Activated naive CD4-positive, alpha-beta T cell treated with anti-CD3 and anti-CD28 coated beads, Interleukin-2, amount 50 U/mL, for 24 hours (primary cell): ENCODE measurements around the gene SMOC2.
"Not testable (repeated sequence)": the region's sequence is repeated elsewhere in the genome, so short reads cannot be mapped to it uniquely, and the experiment has no call there.

ENCODE experiments used
- H3K27ac Mint-ChIP-seq: one replicate; pipeline ENCODE4 v1.8.0; 2021; ENCODE audit warnings: mild to moderate bottlenecking, mixed read lengths
- H3K27me3 Mint-ChIP-seq: one replicate; pipeline ENCODE4 v1.8.0; 2021; ENCODE audit warnings: mixed read lengths
- H3K36me3 Mint-ChIP-seq: one replicate; pipeline ENCODE4 v1.8.0; 2021; ENCODE audit warnings: mixed read lengths
- H3K4me1 Mint-ChIP-seq: one replicate; pipeline ENCODE4 v1.8.0; 2021; ENCODE audit warnings: mixed read lengths
- H3K4me3 Mint-ChIP-seq: one replicate; pipeline ENCODE4 v1.8.0; 2021; ENCODE audit warnings: mild to moderate bottlenecking, mixed read lengths
- H3K9me3 Mint-ChIP-seq: one replicate; pipeline ENCODE4 v1.8.0; 2021; ENCODE audit warnings: mixed read lengths

The SMOC2 gene

GRCh38 chr6:168527451-168528210, 86.6 kb downstream of the SMOC2 start:
- Mint-ChIP-seq H3K4me3 (no peak overlapping the region), H3K36me3 (no peaks in the 10 kb centered on the region), H3K27me3 (peaks cover under 1% of the 10 kb centered on the region), H3K27ac (no peak overlapping the region), H3K9me3 (no peaks in the 10 kb centered on the region), H3K4me1 (no peaks in the 10 kb centered on the region)

GRCh38 chr6:168528474-168529095, 87.6 kb downstream of the SMOC2 start:
- H3K27me3 Mint-ChIP-seq, result no peaks in the 10 kb centered on the region
- H3K27ac Mint-ChIP-seq, result no peak overlapping the region
- H3K9me3 Mint-ChIP-seq, result no peaks in the 10 kb centered on the region
- no peak overlapping the region for H3K4me3 Mint-ChIP-seq
- no peaks in the 10 kb centered on the region for H3K4me1 Mint-ChIP-seq
- no peaks in the 10 kb centered on the region for H3K36me3 Mint-ChIP-seq

- H3K27me3 Mint-ChIP-seq, result no peaks in the 10 kb centered on the region
- H3K27ac Mint-ChIP-seq, result no peak overlapping the region
- H3K36me3 Mint-ChIP-seq, result no peaks in the 10 kb centered on the region
- no peaks in the 10 kb centered on the region for H3K4me1 Mint-ChIP-seq
- H3K4me3 Mint-ChIP-seq, result no peak overlapping the region
- no peaks in the 10 kb centered on the region for H3K9me3 Mint-ChIP-seq
These were observed 88.2 kb downstream of the SMOC2 start for GRCh38 chr6:168529214-168529613.

- no peak overlapping the region for H3K27ac Mint-ChIP-seq
These were observed 89.7 kb downstream of the SMOC2 start for GRCh38 chr6:168530653-168531071.

GRCh38 chr6:168532070-168532469, 91.1 kb downstream of the SMOC2 start:
- Mint-ChIP-seq H3K27me3 (no peaks in the 10 kb centered on the region), H3K9me3 (no peaks in the 10 kb centered on the region), H3K4me3 (no peak overlapping the region), H3K27ac (no peak overlapping the region), H3K4me1 (no peaks in the 10 kb centered on the region), H3K36me3 (no peaks in the 10 kb centered on the region)

More at GRCh38 chr6:168530653-168531071, 89.7 kb downstream of the SMOC2 start:
- H3K27me3 Mint-ChIP-seq, result no peaks in the 10 kb centered on the region
- H3K4me1 Mint-ChIP-seq, result no peaks in the 10 kb centered on the region
- no peak overlapping the region for H3K4me3 Mint-ChIP-seq
- H3K36me3 Mint-ChIP-seq, result no peaks in the 10 kb centered on the region
- H3K9me3 Mint-ChIP-seq, result no peaks in the 10 kb centered on the region

- Mint-ChIP-seq H3K4me3 (no peak overlapping the region), H3K36me3 (no peaks in the 10 kb centered on the region), H3K27me3 (no peaks in the 10 kb centered on the region), H3K27ac (no peak overlapping the region), H3K4me1 (no peaks in the 10 kb centered on the region), H3K9me3 (no peaks in the 10 kb centered on the region)
These were observed 92.4 kb downstream of the SMOC2 start for GRCh38 chr6:168533414-168533813.

GRCh38 chr6:168534265-168534664, 93.3 kb downstream of the SMOC2 start:
- no peaks in the 10 kb centered on the region for H3K9me3 Mint-ChIP-seq
- H3K27me3 Mint-ChIP-seq, result no peaks in the 10 kb centered on the region

GRCh38 chr6:168535711-168536110, 94.7 kb downstream of the SMOC2 start:
- H3K27ac Mint-ChIP-seq, result no peak overlapping the region
- H3K9me3 Mint-ChIP-seq, result no peaks in the 10 kb centered on the region
- H3K4me1 Mint-ChIP-seq, result no peaks in the 10 kb centered on the region
- no peak overlapping the region for H3K4me3 Mint-ChIP-seq
- no peaks in the 10 kb centered on the region for H3K36me3 Mint-ChIP-seq
- H3K27me3 Mint-ChIP-seq, result no peaks in the 10 kb centered on the region

More at GRCh38 chr6:168534265-168534664, 93.3 kb downstream of the SMOC2 start:
- H3K27ac Mint-ChIP-seq, result no peak overlapping the region
- H3K4me1 Mint-ChIP-seq, result no peaks in the 10 kb centered on the region
- H3K4me3 Mint-ChIP-seq, result no peak overlapping the region
- H3K36me3 Mint-ChIP-seq, result no peaks in the 10 kb centered on the region

- Mint-ChIP-seq H3K36me3 (no peaks in the 10 kb centered on the region), H3K27ac (no peak overlapping the region), H3K4me3 (no peak overlapping the region)
These were observed 95.2 kb downstream of the SMOC2 start for GRCh38 chr6:168536196-168536595.

GRCh38 chr6:168536665-168537539, 95.9 kb downstream of the SMOC2 start:
- Mint-ChIP-seq H3K36me3 (no peaks in the 10 kb centered on the region), H3K4me1 (no peaks in the 10 kb centered on the region), H3K9me3 (no peaks in the 10 kb centered on the region), H3K27me3 (peaks cover 1% of the 10 kb centered on the region), H3K4me3 (no peak overlapping the region), H3K27ac (no peak overlapping the region)

More at GRCh38 chr6:168536196-168536595, 95.2 kb downstream of the SMOC2 start:
- Mint-ChIP-seq H3K27me3 (peaks cover 1% of the 10 kb centered on the region), H3K9me3 (no peaks in the 10 kb centered on the region), H3K4me1 (no peaks in the 10 kb centered on the region)

GRCh38 chr6:168537540-168537884, 96.5 kb downstream of the SMOC2 start:
- Mint-ChIP-seq H3K4me1 (no peaks in the 10 kb centered on the region), H3K27me3 (peaks cover 1% of the 10 kb centered on the region), H3K9me3 (no peaks in the 10 kb centered on the region), H3K4me3 (no peak overlapping the region), H3K36me3 (no peaks in the 10 kb centered on the region), H3K27ac (no peak overlapping the region)

GRCh38 chr6:168538188-168538891, 97.4 kb downstream of the SMOC2 start:
- H3K27me3 Mint-ChIP-seq, result not testable (repeated sequence)

GRCh38 chr6:168538892-168539811, 98.2 kb downstream of the SMOC2 start:
- H3K27ac Mint-ChIP-seq, result no peak overlapping the region

More at GRCh38 chr6:168538188-168538891, 97.4 kb downstream of the SMOC2 start:
- not testable (repeated sequence) for H3K36me3 Mint-ChIP-seq, H3K4me3 Mint-ChIP-seq, H3K27ac Mint-ChIP-seq, H3K4me1 Mint-ChIP-seq, H3K9me3 Mint-ChIP-seq

GRCh38 chr6:168540713-168541291, 99.8 kb downstream of the SMOC2 start:
- Mint-ChIP-seq H3K36me3 (no peaks in the 10 kb centered on the region), H3K27me3 (peaks cover 1% of the 10 kb centered on the region), H3K4me1 (no peaks in the 10 kb centered on the region), H3K9me3 (no peaks in the 10 kb centered on the region), H3K4me3 (no peak overlapping the region), H3K27ac (no peak overlapping the region)

More at GRCh38 chr6:168538892-168539811, 98.2 kb downstream of the SMOC2 start:
- H3K36me3 Mint-ChIP-seq, result no peaks in the 10 kb centered on the region
- no peaks in the 10 kb centered on the region for H3K9me3 Mint-ChIP-seq
- H3K27me3 Mint-ChIP-seq, result peaks cover 1% of the 10 kb centered on the region
- no peak overlapping the region for H3K4me3 Mint-ChIP-seq
- H3K4me1 Mint-ChIP-seq, result no peaks in the 10 kb centered on the region
